HL-60 (cell line): ENCODE results near the gene MYRIP.
"Not testable (repeated sequence)": the region's sequence is repeated elsewhere in the genome, so short reads cannot be mapped to it uniquely, and the experiment has no call there.

ENCODE experiments used
- CTCF ChIP-seq: IDR thresholded peaks from one replicate; pipeline ENCODE4 v1.5.1; 2011; ENCODE audit warnings: low read length, control low read depth, inconsistent platforms; ENCODE audit not compliant: insufficient read depth
- POLR2AphosphoS5 ChIP-seq: IDR thresholded peaks from 2 replicates; pipeline ENCODE4 v1.6.1; 2012; ENCODE audit warnings: low read depth
- REST ChIP-seq: IDR thresholded peaks from 2 replicates; pipeline ENCODE4 v1.6.1; 2012; ENCODE audit warnings: low read depth; ENCODE audit not compliant: insufficient replicate concordance
- SPI1 ChIP-seq: IDR thresholded peaks from 2 replicates; pipeline ENCODE4 v1.6.1; 2012; ENCODE audit warnings: low read depth, mild to moderate bottlenecking, borderline replicate concordance

GRCh38 chr3:39778168-39778567, 31.2 kb upstream of the MYRIP start:
- TF ChIP-seq CTCF, POLR2AphosphoS5, SPI1, REST: not testable (repeated sequence)
